VCaP (cell line): Measurements from ENCODE around the gene MS4A15.

Experiments used
- H3K27ac ChIP-seq: fragments of 450-650 bp; 2 replicates; pipeline ENCODE4 v1.5.1; 2017
- CTCF ChIP-seq: fragments of 450-650 bp; conservative IDR thresholded peaks from 2 replicates; pipeline ENCODE4 v1.5.1; 2017; ENCODE audit warnings: mild to moderate bottlenecking, moderate library complexity

The MS4A15 gene

DNA sequence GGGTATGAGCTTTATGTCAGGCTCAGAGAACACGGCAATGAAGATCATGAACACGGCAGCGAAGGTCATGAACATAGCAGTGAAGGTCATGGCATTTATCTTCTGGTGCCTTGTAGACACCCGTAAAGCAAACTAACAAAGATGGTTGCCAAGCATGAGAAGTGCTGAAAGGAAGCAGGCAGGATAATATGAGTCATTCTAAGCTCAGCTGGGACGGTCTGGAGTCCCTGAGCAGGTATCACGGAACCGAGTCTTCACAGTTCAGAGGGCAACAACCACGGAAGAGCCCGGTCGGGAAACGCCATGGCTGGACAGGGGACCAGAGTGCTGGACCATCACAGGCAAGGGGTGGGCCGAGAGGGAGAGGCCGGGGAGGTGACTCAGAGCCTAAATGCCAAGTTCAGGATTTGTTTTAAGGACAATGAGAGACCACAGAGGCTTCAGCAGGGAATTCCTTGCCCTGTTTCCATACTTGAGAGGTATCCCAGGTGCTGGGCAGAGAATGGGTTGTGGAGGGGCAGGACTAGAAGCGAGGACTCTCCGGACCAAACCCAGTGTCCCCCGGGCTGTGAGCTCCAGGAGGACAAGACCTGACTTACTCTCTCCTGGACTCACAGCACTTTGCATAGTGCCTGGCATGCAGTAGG lies 15.3 kb downstream of the MS4A15 start:
- H3K27ac ChIP-seq: no peak overlapping the region
- TF ChIP-seq CTCF: no peak

- TF ChIP-seq CTCF: no peak
- no peak overlapping the region for H3K27ac ChIP-seq
These were observed 16.0 kb downstream of the MS4A15 start for GRCh38 chr11:60772666-60773065.

- TF ChIP-seq CTCF: no peak
- no peak overlapping the region for H3K27ac ChIP-seq
These were observed 18.1 kb downstream of the MS4A15 start for GRCh38 chr11:60774726-60775125.

DNA sequence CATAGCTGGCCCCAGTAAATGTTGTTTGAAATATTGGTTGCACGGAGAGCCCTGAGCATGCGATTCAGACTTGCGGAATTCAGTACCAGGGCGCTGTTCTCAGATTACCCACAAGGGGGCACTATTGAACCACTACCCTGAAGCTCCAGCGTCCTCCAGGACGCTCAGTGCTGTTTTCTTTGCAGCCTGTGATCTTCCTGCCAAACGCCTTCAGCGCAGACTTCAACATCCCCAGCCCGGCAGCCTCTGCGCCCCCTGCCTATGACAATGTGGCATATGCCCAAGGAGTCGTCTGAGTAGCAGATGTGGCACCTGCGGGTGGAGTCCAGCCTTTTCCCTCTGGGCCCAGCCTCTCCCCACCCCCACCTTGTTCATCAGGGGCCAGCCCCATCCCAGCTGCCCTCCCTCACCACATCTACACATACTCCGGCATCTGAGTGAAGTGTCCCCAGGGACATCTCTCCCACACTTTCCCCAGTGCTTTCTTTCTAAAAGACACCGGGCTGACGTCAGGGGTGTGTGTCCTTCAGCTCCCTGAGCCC lies 18.8 kb downstream of the MS4A15 start:
- H3K27ac ChIP-seq: peak overlapping the region; percentile 36
- TF ChIP-seq CTCF: peak; percentile 97

DNA sequence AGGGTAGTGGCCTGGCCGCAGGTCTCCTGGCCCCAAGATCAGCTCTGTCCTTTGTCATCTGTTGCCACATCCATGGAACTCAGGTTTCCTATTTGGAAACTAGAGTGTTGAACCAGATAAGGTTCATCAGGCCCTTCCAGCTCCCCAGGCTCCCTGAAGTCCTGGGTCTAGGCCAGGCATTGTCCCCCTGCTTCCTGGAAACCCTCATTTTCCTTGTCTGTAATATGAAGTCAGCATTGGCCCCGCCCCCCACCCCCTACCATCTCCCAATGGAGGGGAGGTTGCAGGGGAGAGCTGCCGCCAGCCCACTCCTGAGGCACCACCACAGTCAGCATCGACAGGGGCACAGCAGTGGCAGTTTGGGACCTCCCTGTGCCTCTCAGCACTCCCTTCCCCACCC lies 19.5 kb downstream of the MS4A15 start:
- no peak for TF ChIP-seq CTCF
- H3K27ac ChIP-seq: peak overlapping the region; percentile 36

GRCh38 chr11:60777106-60777505 lies 20.4 kb downstream of the MS4A15 start:
- peak overlapping the region; percentile 24; the same call in 1 of the 2 replicates for H3K27ac ChIP-seq
- TF ChIP-seq CTCF: no peak

- TF ChIP-seq CTCF: no peak
- peak overlapping the region; percentile 24 for H3K27ac ChIP-seq
These were observed 20.9 kb downstream of the MS4A15 start for GRCh38 chr11:60777572-60777971.
